Tibial nerve (tissue), 4 donors: Measurements from ENCODE around the gene SPPL2C. TPM values are rescaled to one million over a fixed set of nuclear protein-coding genes. Genes with fewer than 3 reads are reported as not detected.
"Not testable (repeated sequence)": the region's sequence is repeated elsewhere in the genome, so short reads cannot be mapped to it uniquely, and the experiment has no call there.

Source experiments
- DNase-seq, 2 donors: peaks; one replicate each; pipeline ENCODE4 v3.0.0-alpha.2; 2019; ENCODE audit warnings: low spot score in 2 of 2
- H3K27ac ChIP-seq, 4 donors: fragments of 200-600 bp; sonication (generic) in 3 of 4; one replicate each; pipeline ENCODE4 v1.5.1; 2017 to 2019; ENCODE audit warnings: mild to moderate bottlenecking in 1 of 4
- H3K27me3 ChIP-seq, 2 donors: fragments of 200-600 bp; sonication (generic) in 1 of 2; one replicate each; pipeline versions ENCODE4 v1.5.1 to v1.6.0; 2017 to 2019
- H3K36me3 ChIP-seq, 3 donors: fragments of 200-600 bp; sonication (generic); one replicate each; pipeline ENCODE4 v1.5.1; 2018 to 2019
- H3K4me1 ChIP-seq, 4 donors: fragments of 200-600 bp; sonication (generic) in 3 of 4; one replicate each; pipeline ENCODE4 v1.5.1; 2017 to 2019
- H3K4me3 ChIP-seq, 4 donors: fragments of 200-600 bp; sonication (generic) in 3 of 4; one replicate each; pipeline ENCODE4 v1.5.1; 2017 to 2019; ENCODE audit warnings: mild to moderate bottlenecking in 1 of 4, moderate library complexity in 1 of 4
- H3K9me3 ChIP-seq, 4 donors: fragments of 200-600 bp; sonication (generic) in 3 of 4; one replicate each; pipeline ENCODE4 v1.5.1; 2017 to 2019
- EP300 ChIP-seq, 2 donors: sonication (generic); formaldehyde crosslinking; IDR thresholded peaks; one replicate each; pipeline ENCODE4 v1.6.1; 2017; ENCODE audit warnings: antibody characterized with exemption in 2 of 2, mild to moderate bottlenecking in 1 of 2
- POLR2A ChIP-seq, 2 donors: fragments of 450-650 bp; IDR thresholded peaks; one replicate each; pipeline ENCODE4 v1.6.1; 2017; ENCODE audit warnings: antibody characterized with exemption in 2 of 2, mild to moderate bottlenecking in 2 of 2, moderate library complexity in 2 of 2
- WGBS, 2 donors: methylation state at CpG; one replicate each; pipeline ENCODE4 v1.1.5; 2018; 5-methylcytosine and 5-hydroxymethylcytosine counted together
- total RNA-seq, 4 donors: library from RNA; depleted of rRNA; stranded (reverse); fragments of >200 nt; gene quantifications; one replicate each; pipeline ENCODE4 v1.1.0, GENCODE V29; 2016
- TF ChIP-seq, protein P1 (sequence below), 5 experiments: fragments of 200-600 bp in 3 of 5; fragments of 450-650 bp in 2 of 5; sonication (generic) in 3 of 5; IDR thresholded peaks; one replicate each; pipeline ENCODE4 v1.5.1; 2016 to 2019; ENCODE audit warnings: antibody characterized with exemption in 5 of 5, mild to moderate bottlenecking in 3 of 5, moderate library complexity in 2 of 5

The SPPL2C gene
- total RNA-seq, 4 donors from 2014 or later = not detected

GRCh38 chr17:45861165-45861564, 16.5 kb downstream of the SPPL2C start:
- TF ChIP-seq EP300 (IDR thresholded peaks at IDR 0.05) (no peak), POLR2A (IDR thresholded peaks at IDR 0.05) (no peak)
- TF ChIP-seq, protein P1, sequence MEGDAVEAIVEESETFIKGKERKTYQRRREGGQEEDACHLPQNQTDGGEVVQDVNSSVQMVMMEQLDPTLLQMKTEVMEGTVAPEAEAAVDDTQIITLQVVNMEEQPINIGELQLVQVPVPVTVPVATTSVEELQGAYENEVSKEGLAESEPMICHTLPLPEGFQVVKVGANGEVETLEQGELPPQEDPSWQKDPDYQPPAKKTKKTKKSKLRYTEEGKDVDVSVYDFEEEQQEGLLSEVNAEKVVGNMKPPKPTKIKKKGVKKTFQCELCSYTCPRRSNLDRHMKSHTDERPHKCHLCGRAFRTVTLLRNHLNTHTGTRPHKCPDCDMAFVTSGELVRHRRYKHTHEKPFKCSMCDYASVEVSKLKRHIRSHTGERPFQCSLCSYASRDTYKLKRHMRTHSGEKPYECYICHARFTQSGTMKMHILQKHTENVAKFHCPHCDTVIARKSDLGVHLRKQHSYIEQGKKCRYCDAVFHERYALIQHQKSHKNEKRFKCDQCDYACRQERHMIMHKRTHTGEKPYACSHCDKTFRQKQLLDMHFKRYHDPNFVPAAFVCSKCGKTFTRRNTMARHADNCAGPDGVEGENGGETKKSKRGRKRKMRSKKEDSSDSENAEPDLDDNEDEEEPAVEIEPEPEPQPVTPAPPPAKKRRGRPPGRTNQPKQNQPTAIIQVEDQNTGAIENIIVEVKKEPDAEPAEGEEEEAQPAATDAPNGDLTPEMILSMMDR (IDR thresholded peaks at IDR 0.05) = no peak
- Histone ChIP-seq H3K4me3 (no peak overlapping the region), H3K36me3 (no peaks in the 10 kb centered on the region), H3K9me3 (peaks cover 0 to 4% (median 0%) of the 10 kb centered on the region in 4 donors), H3K27me3 (peaks cover 0 to 40% of the 10 kb centered on the region in 2 donors), H3K4me1 (no peaks in the 10 kb centered on the region), H3K27ac (no peak overlapping the region)
- 80 to 82% methylated on average over 7 of the region's 7 CpGs for WGBS, 2 donors
- no peak for DNase-seq

- H3K4me3 ChIP-seq, H3K27ac ChIP-seq, H3K4me1 ChIP-seq, H3K9me3 ChIP-seq, H3K36me3 ChIP-seq, DNase-seq: not testable (repeated sequence)
- peaks cover 0 to 40% of the 10 kb centered on the region in 2 donors for H3K27me3 ChIP-seq
- WGBS, 2 donors = 84 to 89% methylated on average over 9 of the region's 9 CpGs
Measured at GRCh38 chr17:45862127-45862526, 17.4 kb downstream of the SPPL2C start.

DNA sequence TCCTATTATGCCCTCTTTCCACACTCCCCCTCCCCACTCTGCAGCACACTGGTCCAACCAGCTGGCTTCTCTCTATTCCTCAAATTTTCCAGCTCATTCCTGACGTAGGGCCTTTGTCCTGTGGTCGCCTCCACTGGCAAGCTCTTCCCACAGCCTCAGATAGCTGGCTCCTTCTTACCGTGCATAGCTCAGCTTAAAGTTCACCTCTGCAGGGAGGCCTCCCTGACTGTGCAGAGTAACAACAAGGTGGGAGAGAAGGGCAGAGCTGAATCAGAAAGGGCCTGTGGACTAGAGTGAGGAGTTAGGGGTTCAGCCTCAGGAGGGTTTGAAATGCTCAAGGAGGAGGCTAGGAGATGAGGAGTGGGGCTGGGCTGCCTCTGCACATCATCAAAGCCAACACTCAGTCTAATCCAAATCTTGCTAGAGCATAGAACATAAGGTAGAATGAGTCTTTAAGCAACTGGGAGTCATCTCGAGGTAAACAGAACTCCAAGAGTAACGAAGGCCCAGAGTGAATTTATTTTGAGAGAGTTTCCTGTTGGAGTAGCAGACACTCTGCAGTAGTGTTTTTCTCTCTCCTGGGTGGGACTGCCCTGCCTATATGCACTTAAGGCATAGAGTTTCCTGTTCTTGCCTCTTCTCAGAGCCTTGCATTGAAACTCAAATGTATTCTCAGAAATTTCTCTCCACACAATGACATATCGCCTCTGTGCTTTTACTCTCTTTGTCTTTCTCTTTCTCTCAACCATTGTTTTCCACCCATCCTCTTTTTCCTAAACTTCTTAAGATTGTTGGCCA, 19.4 kb downstream of the SPPL2C start:
- Histone ChIP-seq H3K4me1 (no peaks in the 10 kb centered on the region), H3K27ac (no peak overlapping the region), H3K4me3 (no peak overlapping the region), H3K27me3 (peaks cover 0 to 31% of the 10 kb centered on the region in 2 donors), H3K36me3 (no peaks in the 10 kb centered on the region), H3K9me3 (peaks cover 0 to 4% (median 0%) of the 10 kb centered on the region in 4 donors)
- no peak for DNase-seq
- WGBS, 2 donors = 50 to 54% methylated on average over 6 of the region's 6 CpGs
- TF ChIP-seq POLR2A (IDR thresholded peaks at IDR 0.05) (no peak), EP300 (IDR thresholded peaks at IDR 0.05) (no peak)
- TF ChIP-seq, protein P1 (IDR thresholded peaks at IDR 0.05) = no peak

- no peak for DNase-seq
- no peak overlapping the region for H3K4me3 ChIP-seq
- H3K36me3 ChIP-seq = no peaks in the 10 kb centered on the region
- H3K27me3 ChIP-seq = peaks cover 0 to 32% of the 10 kb centered on the region in 2 donors
- H3K4me1 ChIP-seq = no peaks in the 10 kb centered on the region
- TF ChIP-seq EP300 (IDR thresholded peaks at IDR 0.05) (no peak), POLR2A (IDR thresholded peaks at IDR 0.05) (no peak)
- TF ChIP-seq, protein P1 (IDR thresholded peaks at IDR 0.05) = no peak
- no peak overlapping the region for H3K27ac ChIP-seq
- H3K9me3 ChIP-seq = peaks cover 0 to 1% (median 0%) of the 10 kb centered on the region in 4 donors
- WGBS, 2 donors = 47 to 48% methylated on average over 6 of the region's 6 CpGs
Measured at GRCh38 chr17:45867171-45867570, 22.5 kb downstream of the SPPL2C start.

GRCh38 chr17:45867702-45868101, 23.0 kb downstream of the SPPL2C start:
- H3K9me3 ChIP-seq = no peaks in the 10 kb centered on the region
- TF ChIP-seq EP300 (IDR thresholded peaks at IDR 0.05) (no peak), POLR2A (IDR thresholded peaks at IDR 0.05) (no peak)
- TF ChIP-seq, protein P1 (IDR thresholded peaks at IDR 0.05) = no peak
- 63 to 69% methylated on average over 8 of the region's 8 CpGs for whole genome bisulfite sequencing, 2 donors
- no peak for DNase-seq
- H3K36me3 ChIP-seq = no peaks in the 10 kb centered on the region
- no peak overlapping the region for H3K27ac ChIP-seq
- peaks cover 0 to 31% of the 10 kb centered on the region in 2 donors for H3K27me3 ChIP-seq
- no peak overlapping the region for H3K4me3 ChIP-seq
- H3K4me1 ChIP-seq = no peaks in the 10 kb centered on the region
